Adrenal gland (tissue), 5 donors: ENCODE data around the gene KLF7.

Source experiments
- POLR2A ChIP-seq, 2 donors: fragments of 450-650 bp; IDR thresholded peaks; one replicate each; pipeline ENCODE4 v1.6.1; 2017; ENCODE audit warnings: antibody characterized with exemption in 2 of 2, mild to moderate bottlenecking in 2 of 2, moderate library complexity in 1 of 2
- TF ChIP-seq, protein P1 (sequence below), 6 experiments: fragments of 450-650 bp in 4 of 6; fragments of 200-600 bp in 2 of 6; sonication (generic) in 1 of 6; IDR thresholded peaks; 1 replicate in 5 of 6; 2 replicates in 1 of 6; pipeline versions ENCODE4 v1.5.1 to v1.8.0; 2016 to 2021; ENCODE audit warnings: antibody characterized with exemption in 6 of 6, mild to moderate bottlenecking in 2 of 6, moderate library complexity in 1 of 6
- donor health status: DM: no; HTN: no; CAD: no.

- no peak for TF ChIP-seq POLR2A (IDR thresholded peaks at IDR 0.05)
- TF ChIP-seq, protein P1, sequence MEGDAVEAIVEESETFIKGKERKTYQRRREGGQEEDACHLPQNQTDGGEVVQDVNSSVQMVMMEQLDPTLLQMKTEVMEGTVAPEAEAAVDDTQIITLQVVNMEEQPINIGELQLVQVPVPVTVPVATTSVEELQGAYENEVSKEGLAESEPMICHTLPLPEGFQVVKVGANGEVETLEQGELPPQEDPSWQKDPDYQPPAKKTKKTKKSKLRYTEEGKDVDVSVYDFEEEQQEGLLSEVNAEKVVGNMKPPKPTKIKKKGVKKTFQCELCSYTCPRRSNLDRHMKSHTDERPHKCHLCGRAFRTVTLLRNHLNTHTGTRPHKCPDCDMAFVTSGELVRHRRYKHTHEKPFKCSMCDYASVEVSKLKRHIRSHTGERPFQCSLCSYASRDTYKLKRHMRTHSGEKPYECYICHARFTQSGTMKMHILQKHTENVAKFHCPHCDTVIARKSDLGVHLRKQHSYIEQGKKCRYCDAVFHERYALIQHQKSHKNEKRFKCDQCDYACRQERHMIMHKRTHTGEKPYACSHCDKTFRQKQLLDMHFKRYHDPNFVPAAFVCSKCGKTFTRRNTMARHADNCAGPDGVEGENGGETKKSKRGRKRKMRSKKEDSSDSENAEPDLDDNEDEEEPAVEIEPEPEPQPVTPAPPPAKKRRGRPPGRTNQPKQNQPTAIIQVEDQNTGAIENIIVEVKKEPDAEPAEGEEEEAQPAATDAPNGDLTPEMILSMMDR (IDR thresholded peaks at IDR 0.05): no peak
These were observed 99.6 kb downstream of the KLF7 start for GRCh38 chr2:207066166-207066565.
